GM21526 (cell line): ENCODE results near the gene IL1RN.

Experiments used
- ATAC-seq: cut with Tn5 transposase; IDR thresholded peaks from one replicate; pipeline ENCODE4 v1.9.1; 2021; ENCODE audit warnings: moderate library complexity; ENCODE audit not compliant: unreplicated experiment, low FRiP score

The IL1RN gene

GRCh38 chr2:113149553-113150257 is 22.3 kb downstream of the IL1RN start:
- no peak for ATAC-seq

GRCh38 chr2:113150258-113150601 is 22.8 kb downstream of the IL1RN start:
- ATAC-seq = no peak

- ATAC-seq = no peak
Measured at GRCh38 chr2:113155331-113155730, 27.9 kb downstream of the IL1RN start.

- no peak for ATAC-seq
Measured at GRCh38 chr2:113156278-113157117, 29.1 kb downstream of the IL1RN start.

GRCh38 chr2:113157118-113157896 is 29.9 kb downstream of the IL1RN start:
- ATAC-seq = no peak

GRCh38 chr2:113157897-113158753 is 30.7 kb downstream of the IL1RN start:
- ATAC-seq = no peak

GRCh38 chr2:113158884-113159553 is 31.6 kb downstream of the IL1RN start:
- ATAC-seq = no peak

GRCh38 chr2:113160248-113160647 is 32.9 kb downstream of the IL1RN start:
- ATAC-seq = no peak

GRCh38 chr2:113160962-113161361 is 33.6 kb downstream of the IL1RN start:
- ATAC-seq = no peak

GRCh38 chr2:113162173-113162572 is 34.8 kb downstream of the IL1RN start:
- ATAC-seq = no peak

- no peak for ATAC-seq
Measured at GRCh38 chr2:113162869-113163268, 35.5 kb downstream of the IL1RN start.

- ATAC-seq = no peak
Measured at GRCh38 chr2:113164215-113164929, 37.0 kb downstream of the IL1RN start.

GRCh38 chr2:113164930-113165585 is 37.7 kb downstream of the IL1RN start:
- ATAC-seq = no peak

GRCh38 chr2:113166187-113166645 is 38.8 kb downstream of the IL1RN start:
- ATAC-seq = no peak

- no peak for ATAC-seq
Measured at GRCh38 chr2:113167115-113167932, 39.9 kb downstream of the IL1RN start.

GRCh38 chr2:113167962-113168340 is 40.6 kb downstream of the IL1RN start:
- ATAC-seq = no peak

- no peak for ATAC-seq
Measured at GRCh38 chr2:113169002-113169530, 41.7 kb downstream of the IL1RN start.
